HepG2 (cell line): ENCODE data around the gene GRIFIN. TPM values are rescaled to one million over a fixed set of nuclear protein-coding genes. Genes with fewer than 3 reads are reported as not detected.

Experiments
- ATAC-seq: fragments of 200-7000 bp; cut with Tn5 transposase; 3 replicates; pipeline ENCODE4 v1.9.1; 2020; ENCODE audit warnings: mild to moderate bottlenecking, moderate library complexity
- BruUV-seq: library from RNA; stranded (reverse); fragments of 400-500 nt; replicated peaks from 2 replicates; lab custom pipeline; 2021; lab: Mats Ljungman, UMichigan
- CTCF ChIA-PET: fragments of 300-600 bp; formaldehyde crosslinking; extraction: SDS; loops from one replicate; lab custom pipeline; 2021; ENCODE audit warnings: low total read pairs, inconsistent platforms, low intra/inter-chr PET ratio; lab: Yijun Ruan, JAX
- POLR2A ChIA-PET: fragments of 350-600 bp; sonication (Branson Sonifier 250); formaldehyde crosslinking; loops from one replicate; lab custom pipeline; 2020; ENCODE audit warnings: antibody characterized with exemption, inconsistent platforms; lab: Yijun Ruan, JAX
- DNase-seq: peaks from one replicate; pipeline ENCODE4 v3.0.0-alpha.2; 2015; ENCODE audit warnings: low spot score
- FAIRE-seq: peaks from 3 replicates; lab custom pipeline; 2011; peaks lifted over from hg19 to GRCh38; lab: Jason Lieb, UNC
- H2AFZ ChIP-seq: one replicate; pipeline ENCODE4 v1.6.1; 2011; ENCODE audit warnings: low read length, inconsistent platforms
- H3K27ac ChIP-seq: fragments of 300-600 bp; 3 replicates; pipeline ENCODE4 v1.8.0; 2011; ENCODE audit warnings: mixed run types, mild to moderate bottlenecking, mixed read lengths, low read length, inconsistent platforms; ENCODE audit not compliant: insufficient read depth; ENCODE audit errors: extremely low read length
- H3K27me3 ChIP-seq, 2 experiments: fragments of 200-600 bp in 1 of 2; 2 replicates in 1 of 2; 3 replicates in 1 of 2; pipeline versions ENCODE4 v1.6.0 to v1.8.0; 2011; ENCODE audit warnings: low read length in 2 of 2, mild to moderate bottlenecking in 2 of 2, moderate library complexity in 2 of 2, inconsistent platforms in 1 of 2; ENCODE audit not compliant: insufficient read depth in 2 of 2, control insufficient read depth in 1 of 2
- H3K36me3 ChIP-seq, 2 experiments: fragments of 200-600 bp in 1 of 2; replicated peaks in 1 of 2; 2 replicates in 1 of 2; 3 replicates in 1 of 2; pipeline versions ENCODE4 v1.5.1 to v1.8.0; 2011; ENCODE audit warnings: low read length in 2 of 2, inconsistent platforms in 1 of 2; ENCODE audit not compliant: insufficient read depth in 2 of 2, control insufficient read depth in 1 of 2
- H3K4me1 ChIP-seq: 2 replicates; pipeline ENCODE4 v1.5.1; 2012; ENCODE audit warnings: low read length, inconsistent platforms; ENCODE audit not compliant: insufficient read depth
- H3K4me2 ChIP-seq: 2 replicates; pipeline ENCODE4 v1.6.0; 2011; ENCODE audit warnings: low read depth, low read length, inconsistent platforms
- H3K4me3 ChIP-seq, 3 experiments: fragments of 200-600 bp in 1 of 3; sonication (generic), shearing (Covaris generic) in 1 of 3; replicated peaks in 1 of 3; 2 replicates each; pipeline ENCODE4 v1.5.1; 2011 to 2016; ENCODE audit warnings: low read length in 3 of 3, inconsistent platforms in 2 of 3, low read depth in 2 of 3, mild to moderate bottlenecking in 2 of 3, control low read depth in 1 of 3, mixed read lengths in 1 of 3; ENCODE audit not compliant: insufficient read depth in 1 of 3
- H3K79me2 ChIP-seq: one replicate; pipeline ENCODE4 v1.6.1; 2011; ENCODE audit warnings: low read length, inconsistent platforms; ENCODE audit not compliant: insufficient read depth
- H3K9ac ChIP-seq: 2 replicates; pipeline ENCODE4 v1.6.0; 2011; ENCODE audit warnings: mild to moderate bottlenecking, low read depth, low read length, inconsistent platforms; ENCODE audit not compliant: insufficient read depth
- H3K9me3 ChIP-seq: 2 replicates; pipeline ENCODE4 v1.5.1; 2012; ENCODE audit warnings: mild to moderate bottlenecking, low read length
- H4K20me1 ChIP-seq: 2 replicates; pipeline ENCODE4 v1.6.0; 2011; ENCODE audit warnings: inconsistent platforms, mild to moderate bottlenecking, low read length, moderate library complexity; ENCODE audit not compliant: insufficient read depth
- CHCHD3 ChIP-seq: sonication (generic); formaldehyde crosslinking; IDR thresholded peaks from 2 replicates; pipeline ENCODE4 v1.8.0; 2022; ENCODE audit warnings: mild to moderate bottlenecking, missing genetic modification reagents, moderate library complexity
- GABPB1 ChIP-seq: IDR thresholded peaks from 2 replicates; pipeline ENCODE4 v1.6.1; 2016; ENCODE audit warnings: mild to moderate bottlenecking, missing genetic modification reagents, moderate library complexity, missing compliant biosample characterization
- HMGXB3 ChIP-seq: sonication (generic); formaldehyde crosslinking; IDR thresholded peaks from 2 replicates; pipeline ENCODE4 v1.4.0; 2020; ENCODE audit warnings: missing genetic modification reagents, borderline replicate concordance
- MYPOP ChIP-seq: sonication (generic); formaldehyde crosslinking; IDR thresholded peaks from 2 replicates; pipeline ENCODE4 v1.8.1; 2023; ENCODE audit warnings: mild to moderate bottlenecking, moderate library complexity, missing genetic modification reagents
- SALL1 ChIP-seq: sonication (generic); formaldehyde crosslinking; IDR thresholded peaks from 2 replicates; pipeline ENCODE4 v1.8.0; 2022; ENCODE audit warnings: mild to moderate bottlenecking, missing genetic modification reagents
- ZBTB7B ChIP-seq: sonication (generic); formaldehyde crosslinking; IDR thresholded peaks from 2 replicates; pipeline ENCODE4 v1.4.0; 2020; ENCODE audit warnings: missing genetic modification reagents
- ZNF740 ChIP-seq: sonication (generic); formaldehyde crosslinking; IDR thresholded peaks from 2 replicates; pipeline ENCODE4 v1.4.0; 2020; ENCODE audit warnings: missing genetic modification reagents
- ZNF768 ChIP-seq: sonication (generic); formaldehyde crosslinking; IDR thresholded peaks from 2 replicates; pipeline ENCODE4 v1.4.0; 2020; ENCODE audit warnings: missing genetic modification reagents
- ZNF891 ChIP-seq: sonication (generic); formaldehyde crosslinking; IDR thresholded peaks from 2 replicates; pipeline ENCODE4 v1.5.0; 2020; ENCODE audit warnings: mild to moderate bottlenecking, missing genetic modification reagents
- WGBS: methylation state at CpG from one replicate; pipeline ENCODE4 v1.1.6; 2017; ENCODE audit warnings: low lambda C conversion rate; 5-methylcytosine and 5-hydroxymethylcytosine counted together
- in situ Hi-C: cut with HindIII; loops from 2 replicates; pipeline ENCODE4 v1.10.0; 2017; ENCODE audit warnings: low pct_unique_long_range_greater_than_20kb; ENCODE audit not compliant: extremely low pct_ligation_motif_present
- intact Hi-C: fragments of 100-400 bp; cut with micrococcal nuclease; formaldehyde crosslinking; loops from one replicate; pipeline ENCODE4 v1.10.0; 2022; ENCODE audit not compliant: unreplicated experiment
- polyA plus RNA-seq, 8 experiments: library from polyadenylated mRNA; depleted of rRNA in 3 of 8; stranded (reverse) in 7 of 8; unstranded in 1 of 8; fragments of >200 nt; fragmentation: Illumina TruSeq in 4 of 8; extraction: Trizol in 4 of 8; gene quantifications; 2 replicates each; pipeline versions ENCODE4 v1.2.1 to v1.2.3, GENCODE V29; 2011 to 2016; ENCODE audit warnings: low read depth in 4 of 8, missing spikeins in 1 of 8, mixed read lengths in 1 of 8; ENCODE audit not compliant: insufficient read depth in 1 of 8
- total RNA-seq, 5 experiments: library from RNA; depleted of rRNA; stranded (reverse); fragments of >200 nt; fragmentation: Illumina TruSeq; extraction: Trizol; gene quantifications; 2 replicates each; pipeline ENCODE4 v1.2.3, GENCODE V29; 2016; ENCODE audit warnings: low read depth in 1 of 5

GRIFIN gene
- total and polyA plus RNA-seq, 2 of the 13 experiments (the other 11 are each of a cell fraction or from before 2014, with no cell fraction given), result not detected

- WGBS, result no CpG with 5 or more reads among the region's 22 CpGs
- Histone ChIP-seq H4K20me1 (no peaks in the 10 kb centered on the region), H3K36me3 (no peaks in the 10 kb centered on the region), H3K9ac (no peak overlapping the region), H3K79me2 (no peaks in the 10 kb centered on the region), H3K27me3 (peaks cover 1 to 40% of the 10 kb centered on the region in 2 experiments), H3K4me1 (peaks cover 67% of the 10 kb centered on the region), H2AFZ (no peak overlapping the region), H3K27ac (no peak overlapping the region), H3K4me2 (peak overlapping the region; percentile 56), H3K9me3 (no peaks in the 10 kb centered on the region), H3K4me3 (peak overlapping the region in 2 of 3 experiments; percentile 29 to 66; a peak in 3 of 6 replicates)
- 0 out of 2 replicates have a peak, but pooled peaks have one; percentile 6 for TF ChIP-seq MYPOP (CRISPR knock-in tag)
- TF ChIP-seq ZBTB7B (CRISPR knock-in tag), result peak; percentile 40; the same call in 1 of the 2 replicates
- TF ChIP-seq HMGXB3 (CRISPR knock-in tag), result no peak
- no peak for TF ChIP-seq ZNF740 (CRISPR knock-in tag)
- TF ChIP-seq GABPB1 (CRISPR knock-in tag), result 0 out of 2 replicates have a peak, but pooled peaks have one; percentile 5
- TF ChIP-seq ZNF768 (CRISPR knock-in tag), result peak; percentile 43; the same call in 1 of the 2 replicates
- TF ChIP-seq SALL1, result peak; percentile 19; the same call in 1 of the 2 replicates
- 0 out of 2 replicates have a peak, but pooled peaks have one; percentile 33 for TF ChIP-seq CHCHD3 (CRISPR knock-in tag)
- TF ChIP-seq ZNF891, result no peak
- ATAC-seq, result no peak
- no TSS peak for BruUV-seq
- ChIA-PET POLR2A (no interaction called here), CTCF (no interaction called here)
- FAIRE-seq, result no peak
- intact Hi-C loops, result loop anchor here (5.0 kb wide), 1 partner anchor 46 kb away; the partner anchor contains the start of gene GRIFIN
- in situ Hi-C loops, result no loop called here
- DNase-seq, result no peak
These were observed 47.3 kb upstream of the GRIFIN start for GRCh38 chr7:2523461-2523936.
